ENCODE results near the gene OR56B4.
"Not testable (repeated sequence)": the region's sequence is repeated elsewhere in the genome, so short reads cannot be mapped to it uniquely, and the experiment has no call there.

- not testable (repeated sequence) for TF ChIP-seq CTCF (conservative IDR thresholded peaks at IDR 0.05 in 1 of 2, IDR thresholded peaks at IDR 0.05 in 1 of 2; ENCODE audit: extremely low read depth in 1 of 2, insufficient read depth in 1 of 2, low read depth in 1 of 2, low read length in 2 of 2); EZH2 (IDR thresholded peaks at IDR 0.05; ENCODE audit: borderline replicate concordance, low read length)
Observed at GRCh38 chr11:6107384-6107783, at the start of gene OR56B4.
